OCI-LY3 (cell line): ENCODE data around the gene REL.

ENCODE experiments used
- EZH2phosphoT487 ChIP-seq: fragments of 200-600 bp; shearing (Covaris generic); IDR thresholded peaks from 2 replicates; pipeline ENCODE4 v1.6.1; 2018; ENCODE audit warnings: antibody characterized with exemption, mixed run types, low read depth
- TF ChIP-seq, protein P1 (sequence below): fragments of 200-600, 300-600 bp; sonication (generic); IDR thresholded peaks from 2 replicates; pipeline ENCODE4 v1.5.1; 2014; ENCODE audit warnings: antibody characterized with exemption, low read length, low read depth

DNA sequence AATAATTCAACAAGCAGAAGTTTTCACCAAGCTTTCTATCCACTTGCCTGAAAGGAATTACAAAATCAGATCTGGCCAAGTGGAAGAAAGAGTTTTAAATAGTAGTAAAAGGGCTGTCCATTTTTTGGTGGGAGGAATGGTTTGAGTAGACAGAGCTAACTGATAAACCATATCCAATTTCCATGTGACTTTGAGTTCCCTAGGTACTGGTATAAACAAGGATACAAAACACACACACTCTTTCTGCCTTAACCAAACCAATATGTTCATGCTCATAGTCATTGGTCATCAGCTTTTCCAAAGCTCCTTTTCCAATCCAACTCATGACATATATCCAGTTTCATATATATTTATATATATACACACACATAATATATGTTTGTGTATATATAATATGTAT is 49.5 kb upstream of the REL start:
- TF ChIP-seq, protein P1, sequence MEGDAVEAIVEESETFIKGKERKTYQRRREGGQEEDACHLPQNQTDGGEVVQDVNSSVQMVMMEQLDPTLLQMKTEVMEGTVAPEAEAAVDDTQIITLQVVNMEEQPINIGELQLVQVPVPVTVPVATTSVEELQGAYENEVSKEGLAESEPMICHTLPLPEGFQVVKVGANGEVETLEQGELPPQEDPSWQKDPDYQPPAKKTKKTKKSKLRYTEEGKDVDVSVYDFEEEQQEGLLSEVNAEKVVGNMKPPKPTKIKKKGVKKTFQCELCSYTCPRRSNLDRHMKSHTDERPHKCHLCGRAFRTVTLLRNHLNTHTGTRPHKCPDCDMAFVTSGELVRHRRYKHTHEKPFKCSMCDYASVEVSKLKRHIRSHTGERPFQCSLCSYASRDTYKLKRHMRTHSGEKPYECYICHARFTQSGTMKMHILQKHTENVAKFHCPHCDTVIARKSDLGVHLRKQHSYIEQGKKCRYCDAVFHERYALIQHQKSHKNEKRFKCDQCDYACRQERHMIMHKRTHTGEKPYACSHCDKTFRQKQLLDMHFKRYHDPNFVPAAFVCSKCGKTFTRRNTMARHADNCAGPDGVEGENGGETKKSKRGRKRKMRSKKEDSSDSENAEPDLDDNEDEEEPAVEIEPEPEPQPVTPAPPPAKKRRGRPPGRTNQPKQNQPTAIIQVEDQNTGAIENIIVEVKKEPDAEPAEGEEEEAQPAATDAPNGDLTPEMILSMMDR: no peak
- no peak for TF ChIP-seq EZH2phosphoT487
